Lower leg skin (tissue), 4 donors: ENCODE results near the gene STUB1. TPM values are rescaled to one million over a fixed set of nuclear protein-coding genes. Genes with fewer than 3 reads are reported as not detected.
A peak's percentile ranks its signal among the peaks of the same experiment; 100 is the strongest.

Source experiments
- DNase-seq, 2 donors: peaks; one replicate each; pipeline ENCODE4 v3.0.0-alpha.2; 2019; ENCODE audit warnings: low spot score in 2 of 2
- H3K4me3 ChIP-seq: fragments of 200-600 bp; sonication (generic); 2 replicates; pipeline ENCODE4 v1.5.1; 2017; ENCODE audit warnings: mild to moderate bottlenecking, low read depth; ENCODE audit not compliant: poor library complexity, severe bottlenecking
- POLR2A ChIP-seq, 2 donors: fragments of 450-650 bp; IDR thresholded peaks; one replicate each; pipeline ENCODE4 v1.6.1; 2016 to 2017; ENCODE audit warnings: antibody characterized with exemption in 2 of 2, mild to moderate bottlenecking in 1 of 2, moderate library complexity in 1 of 2
- WGBS, 2 donors: methylation state at CpG; one replicate each; pipeline ENCODE4 v1.1.5; 2018; 5-methylcytosine and 5-hydroxymethylcytosine counted together
- intact Hi-C: fragments of 100-400 bp; cut with DNase I; formaldehyde crosslinking; loops from one replicate; pipeline ENCODE4 v1.15.0; 2023; ENCODE audit warnings: low total_unique reads
- total RNA-seq, 4 donors: library from RNA; depleted of rRNA; stranded (reverse); fragments of >200 nt; gene quantifications; one replicate each; pipeline ENCODE4 v1.1.0, GENCODE V29; 2016
- TF ChIP-seq, protein P1 (sequence below), 3 donors: fragments of 450-650 bp; IDR thresholded peaks; one replicate each; pipeline ENCODE4 v1.5.1; 2016; ENCODE audit warnings: antibody characterized with exemption in 3 of 3, mild to moderate bottlenecking in 3 of 3, moderate library complexity in 2 of 3

The STUB1 gene
- total RNA-seq, 4 donors from 2014 or later: 195 to 272 (median 198) TPM

DNA sequence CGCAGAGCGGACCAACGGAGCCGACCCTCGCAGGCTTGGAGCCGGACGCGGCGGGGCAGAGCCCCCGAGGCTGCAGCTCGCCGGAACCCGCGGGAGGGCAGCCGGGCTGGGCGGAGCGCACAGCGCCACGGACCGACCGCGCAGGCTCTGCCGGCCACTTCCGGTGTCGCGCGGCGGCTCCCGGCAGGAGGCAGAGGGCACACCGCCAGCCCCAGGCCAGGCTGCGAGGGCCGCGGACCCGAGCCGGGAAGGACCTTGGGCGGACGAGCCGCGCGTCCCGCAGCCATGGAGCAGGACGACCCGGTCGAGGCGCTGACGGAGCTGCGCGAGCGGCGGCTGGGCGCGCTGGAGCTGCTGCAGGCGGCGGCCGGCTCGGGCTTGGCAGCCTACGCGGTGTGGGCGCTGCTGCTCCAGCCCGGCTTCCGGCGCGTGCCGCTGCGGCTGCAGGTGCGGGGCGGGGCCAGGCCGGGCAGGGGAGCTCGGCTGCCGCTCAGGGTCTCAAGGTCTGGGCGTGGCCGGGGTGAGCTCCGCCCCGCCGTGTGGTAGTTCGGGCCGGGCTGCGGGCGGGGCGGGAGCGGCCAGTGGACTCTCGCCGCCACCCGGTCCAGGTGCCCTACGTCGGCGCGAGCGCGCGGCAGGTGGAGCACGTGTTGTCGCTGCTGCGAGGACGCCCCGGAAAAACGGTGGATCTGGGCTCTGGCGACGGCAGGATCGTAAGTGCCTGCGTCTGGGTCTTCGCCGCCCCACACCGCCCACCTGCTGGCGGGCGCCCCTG lies 41.0 kb downstream of the STUB1 start, which contains the start of gene ANTKMT:
Gene ANTKMT (plus strand): TSS at position 157 of the 775 bp plus-strand sequence. CDS start 129 bp downstream, at position 286.
- WGBS, 2 donors: 0 to 19% methylated on average over 10 to 31 of the region's 106 CpGs
- TF ChIP-seq, protein P1, sequence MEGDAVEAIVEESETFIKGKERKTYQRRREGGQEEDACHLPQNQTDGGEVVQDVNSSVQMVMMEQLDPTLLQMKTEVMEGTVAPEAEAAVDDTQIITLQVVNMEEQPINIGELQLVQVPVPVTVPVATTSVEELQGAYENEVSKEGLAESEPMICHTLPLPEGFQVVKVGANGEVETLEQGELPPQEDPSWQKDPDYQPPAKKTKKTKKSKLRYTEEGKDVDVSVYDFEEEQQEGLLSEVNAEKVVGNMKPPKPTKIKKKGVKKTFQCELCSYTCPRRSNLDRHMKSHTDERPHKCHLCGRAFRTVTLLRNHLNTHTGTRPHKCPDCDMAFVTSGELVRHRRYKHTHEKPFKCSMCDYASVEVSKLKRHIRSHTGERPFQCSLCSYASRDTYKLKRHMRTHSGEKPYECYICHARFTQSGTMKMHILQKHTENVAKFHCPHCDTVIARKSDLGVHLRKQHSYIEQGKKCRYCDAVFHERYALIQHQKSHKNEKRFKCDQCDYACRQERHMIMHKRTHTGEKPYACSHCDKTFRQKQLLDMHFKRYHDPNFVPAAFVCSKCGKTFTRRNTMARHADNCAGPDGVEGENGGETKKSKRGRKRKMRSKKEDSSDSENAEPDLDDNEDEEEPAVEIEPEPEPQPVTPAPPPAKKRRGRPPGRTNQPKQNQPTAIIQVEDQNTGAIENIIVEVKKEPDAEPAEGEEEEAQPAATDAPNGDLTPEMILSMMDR (IDR thresholded peaks at IDR 0.05): no peak
- DNase-seq: peak in 1 of 2 donors; percentile 93
- H3K4me3 ChIP-seq: peak within 1 kb of the TSS; percentile 37
- intact Hi-C loops: no loop called here

DNA sequence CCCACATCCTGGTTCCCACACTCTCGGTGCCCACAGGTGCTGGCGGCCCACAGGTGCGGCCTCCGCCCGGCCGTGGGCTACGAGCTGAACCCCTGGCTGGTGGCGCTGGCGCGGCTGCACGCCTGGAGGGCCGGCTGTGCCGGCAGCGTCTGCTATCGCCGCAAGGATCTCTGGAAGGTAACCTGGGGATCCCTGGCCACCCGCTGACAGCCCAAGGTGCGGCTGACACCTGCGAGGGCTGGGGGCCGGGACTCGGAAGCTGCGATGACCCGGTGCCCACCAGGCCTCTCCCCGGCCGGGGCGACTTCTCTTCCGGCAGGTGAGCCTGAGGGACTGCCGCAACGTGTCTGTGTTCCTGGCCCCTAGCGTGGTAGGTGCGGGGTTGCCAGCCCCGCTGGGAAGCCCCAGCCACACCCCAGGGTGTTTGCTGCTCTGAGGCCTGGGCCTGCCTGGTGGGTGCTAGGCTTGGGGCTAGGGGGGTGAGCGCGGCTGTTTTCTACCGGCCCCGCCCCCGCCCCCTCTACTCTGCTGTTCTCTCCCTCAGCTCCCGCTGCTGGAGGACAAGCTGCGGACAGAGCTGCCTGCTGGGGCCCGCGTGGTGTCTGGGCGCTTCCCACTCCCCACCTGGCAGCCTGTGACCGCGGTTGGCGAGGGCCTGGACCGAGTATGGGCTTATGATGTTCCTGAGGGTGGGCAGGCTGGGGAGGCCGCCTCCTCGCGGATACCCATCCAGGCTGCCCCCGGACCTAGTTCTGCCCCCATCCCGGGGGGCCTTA lies 41.7 kb downstream of the STUB1 start:
- WGBS, 2 donors: 73 to 75% methylated on average over 15 to 48 of the region's 51 CpGs
- no peak for DNase-seq
- H3K4me3 ChIP-seq: no peak overlapping the region
- TF ChIP-seq, protein P1 (IDR thresholded peaks at IDR 0.05): no peak
- no peak for TF ChIP-seq POLR2A (IDR thresholded peaks at IDR 0.05)
- intact Hi-C loops: no loop called here

DNA sequence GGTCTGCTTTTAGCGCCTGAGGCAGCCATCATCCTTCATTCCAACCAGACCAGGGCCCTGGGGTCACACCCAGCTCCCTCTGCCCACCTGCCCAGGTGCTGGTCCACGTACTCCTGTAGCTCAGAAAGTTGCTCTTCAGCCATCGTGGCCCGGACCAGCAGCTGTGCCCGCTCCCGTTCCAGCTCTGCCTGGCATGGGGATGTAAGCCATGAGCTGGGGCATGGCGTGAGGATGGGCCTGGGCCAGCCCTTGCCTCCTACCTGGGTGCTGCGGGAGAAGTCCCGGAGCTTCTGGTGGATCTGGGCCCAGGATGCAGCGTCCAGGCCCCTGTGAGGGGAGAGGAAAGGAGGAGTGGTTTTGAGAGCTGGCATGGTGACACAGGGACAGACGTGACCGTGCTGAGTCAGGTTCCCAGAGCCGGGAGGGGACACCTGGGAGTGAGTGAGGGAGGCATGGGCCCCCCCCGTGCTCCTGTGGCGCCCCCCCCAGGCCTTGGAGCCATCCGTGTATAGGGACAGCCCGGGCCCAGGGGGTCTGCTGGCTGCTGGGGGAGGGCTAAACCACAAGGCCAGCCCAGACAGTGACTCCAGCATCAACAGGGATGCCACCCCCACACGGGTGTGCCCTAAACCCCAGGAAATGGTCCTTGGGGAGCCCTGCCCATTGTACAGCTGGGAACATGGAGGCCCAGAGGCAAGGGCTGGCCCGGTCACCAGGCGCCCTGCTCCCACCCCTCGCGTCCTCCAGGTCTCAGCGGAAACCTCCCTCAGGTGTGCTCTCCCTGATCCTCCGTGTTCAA lies 42.8 kb downstream of the STUB1 start:
- no peak for DNase-seq
- intact Hi-C loops: no loop called here
- H3K4me3 ChIP-seq: no peak overlapping the region
- TF ChIP-seq POLR2A (IDR thresholded peaks at IDR 0.05): no peak
- TF ChIP-seq, protein P1 (IDR thresholded peaks at IDR 0.05): no peak
- WGBS, 2 donors: 73 to 80% methylated on average over 23 to 24 of the region's 24 CpGs

DNA sequence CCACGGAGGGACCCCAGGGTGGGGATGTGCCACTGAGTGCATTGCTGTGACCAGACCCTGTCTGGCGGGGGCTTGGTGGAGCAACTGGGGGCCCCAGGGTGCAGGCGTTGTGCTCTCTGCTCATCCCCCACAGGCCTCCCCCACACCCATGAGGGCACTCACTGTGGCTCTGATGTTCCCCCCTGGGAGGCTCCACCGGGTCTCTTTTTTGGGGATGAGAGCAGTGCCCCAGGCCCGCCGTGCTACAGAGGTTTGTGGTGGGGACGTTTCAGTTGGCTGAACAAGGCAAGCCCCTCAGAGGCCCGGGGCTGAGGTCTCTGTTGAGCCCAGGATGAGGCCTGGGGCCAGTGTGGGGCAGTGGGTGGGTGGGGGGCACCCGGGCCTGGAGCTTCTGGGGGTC lies 43.5 kb downstream of the STUB1 start:
- intact Hi-C loops: no loop called here
- no peak overlapping the region for H3K4me3 ChIP-seq
- TF ChIP-seq POLR2A (IDR thresholded peaks at IDR 0.05): no peak
- TF ChIP-seq, protein P1 (IDR thresholded peaks at IDR 0.05): no peak
- DNase-seq: no peak
- 79 to 80% methylated on average over 9 of the region's 9 CpGs for WGBS, 2 donors

DNA sequence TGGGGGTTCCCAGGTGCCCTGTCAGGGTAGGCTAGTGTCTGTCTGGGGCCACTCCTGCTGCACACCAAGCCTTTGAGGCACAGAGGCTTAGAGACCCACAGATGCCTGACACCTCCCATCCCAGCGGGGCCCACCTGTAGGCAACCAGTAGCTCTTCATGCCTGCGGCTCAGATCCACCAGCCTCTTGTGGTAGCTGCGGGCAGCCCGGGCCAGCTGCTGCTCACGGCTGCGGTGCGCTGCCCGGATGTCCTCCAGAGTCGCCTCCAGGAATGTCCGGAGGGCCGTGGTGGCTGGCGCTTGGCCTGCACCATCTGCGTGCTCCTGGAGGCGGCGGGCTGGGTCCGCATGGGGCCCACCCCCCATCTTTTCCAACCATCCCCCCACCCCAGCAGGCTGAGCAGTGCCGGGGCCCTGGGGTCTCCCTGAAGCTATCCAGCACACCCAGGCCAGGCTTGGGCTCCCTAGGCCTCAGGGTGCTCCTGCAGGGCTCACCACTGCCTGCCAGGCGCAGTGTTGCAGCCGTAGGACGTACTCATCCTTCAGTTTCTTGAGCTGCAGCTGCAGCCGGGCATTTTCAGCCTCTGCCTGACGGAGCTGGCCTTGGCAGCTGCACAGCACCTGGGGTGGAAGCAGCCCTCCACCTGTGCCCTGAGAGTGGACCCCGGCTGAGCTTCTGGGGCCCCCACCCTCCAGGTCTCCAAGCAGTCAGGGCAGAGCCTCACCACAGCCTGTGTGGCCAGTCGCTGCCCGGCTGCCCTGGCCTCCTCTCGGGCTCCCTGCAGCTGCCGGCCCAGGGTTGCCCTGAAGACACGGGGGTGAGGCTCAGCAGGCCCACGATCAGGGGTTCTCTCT lies 44.2 kb downstream of the STUB1 start:
- WGBS, 2 donors: 52 to 80% methylated on average over 1 to 17 of the region's 29 CpGs
- no peak for DNase-seq
- no peak for TF ChIP-seq POLR2A (IDR thresholded peaks at IDR 0.05)
- TF ChIP-seq, protein P1 (IDR thresholded peaks at IDR 0.05): no peak
- intact Hi-C loops: no loop called here
- no peak overlapping the region for H3K4me3 ChIP-seq
